ENCODE measurements around the gene TRPM8.

DNA sequence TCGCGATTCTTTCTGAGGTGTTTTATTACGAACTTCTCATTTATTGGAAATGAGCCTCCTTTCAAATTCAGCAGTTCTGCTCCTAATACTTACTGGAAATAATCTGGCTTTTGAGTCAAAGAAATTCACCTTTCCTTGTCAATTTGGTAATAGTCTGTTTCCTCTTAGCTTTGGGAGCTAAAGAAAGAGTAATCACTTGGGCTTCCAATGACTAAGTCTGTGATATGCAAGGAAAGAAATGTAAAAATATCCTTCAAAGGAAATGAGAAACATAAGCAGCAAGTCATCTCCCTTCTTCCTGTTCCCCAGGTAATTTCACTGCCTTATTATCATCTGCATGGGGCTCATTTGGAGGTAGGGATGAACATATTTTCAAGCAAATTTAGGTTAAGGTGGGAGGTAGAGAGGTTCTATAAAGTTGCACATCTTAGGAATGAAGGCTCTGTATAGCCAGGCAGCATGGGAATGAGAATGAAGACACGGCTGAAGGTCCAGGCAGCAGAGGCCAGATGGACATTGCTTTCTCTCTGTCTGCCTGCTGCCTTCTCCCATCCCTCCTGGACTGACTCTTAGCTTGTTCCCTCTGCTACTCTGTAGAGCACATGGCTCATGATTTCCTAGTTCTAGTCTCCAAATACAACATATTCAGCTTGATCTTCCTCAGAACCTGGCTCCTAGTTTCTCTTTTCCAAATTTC is 134.3 kb downstream of the TRPM8 start:
- TF ChIP-seq, protein P1, sequence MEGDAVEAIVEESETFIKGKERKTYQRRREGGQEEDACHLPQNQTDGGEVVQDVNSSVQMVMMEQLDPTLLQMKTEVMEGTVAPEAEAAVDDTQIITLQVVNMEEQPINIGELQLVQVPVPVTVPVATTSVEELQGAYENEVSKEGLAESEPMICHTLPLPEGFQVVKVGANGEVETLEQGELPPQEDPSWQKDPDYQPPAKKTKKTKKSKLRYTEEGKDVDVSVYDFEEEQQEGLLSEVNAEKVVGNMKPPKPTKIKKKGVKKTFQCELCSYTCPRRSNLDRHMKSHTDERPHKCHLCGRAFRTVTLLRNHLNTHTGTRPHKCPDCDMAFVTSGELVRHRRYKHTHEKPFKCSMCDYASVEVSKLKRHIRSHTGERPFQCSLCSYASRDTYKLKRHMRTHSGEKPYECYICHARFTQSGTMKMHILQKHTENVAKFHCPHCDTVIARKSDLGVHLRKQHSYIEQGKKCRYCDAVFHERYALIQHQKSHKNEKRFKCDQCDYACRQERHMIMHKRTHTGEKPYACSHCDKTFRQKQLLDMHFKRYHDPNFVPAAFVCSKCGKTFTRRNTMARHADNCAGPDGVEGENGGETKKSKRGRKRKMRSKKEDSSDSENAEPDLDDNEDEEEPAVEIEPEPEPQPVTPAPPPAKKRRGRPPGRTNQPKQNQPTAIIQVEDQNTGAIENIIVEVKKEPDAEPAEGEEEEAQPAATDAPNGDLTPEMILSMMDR (IDR thresholded peaks at IDR 0.05; ENCODE audit: control extremely low read depth in 1 of 3, insufficient read depth in 1 of 3, low read depth in 1 of 3, low read length in 3 of 3), result no peak
- TF ChIP-seq KDM5A (IDR thresholded peaks at IDR 0.05; ENCODE audit: low read length), result no peak
- no peak for TF ChIP-seq TAF1 (IDR thresholded peaks at IDR 0.05; ENCODE audit: low read depth, low read length)
- TF ChIP-seq EZH2 (IDR thresholded peaks at IDR 0.05; ENCODE audit: low read depth, low read length, severe bottlenecking), result no peak
- TF ChIP-seq RFX5 (IDR thresholded peaks at IDR 0.05; ENCODE audit: borderline replicate concordance, low read depth, low read length), result no peak
- no peak for TF ChIP-seq EGR1 (IDR thresholded peaks at IDR 0.05; ENCODE audit: borderline replicate concordance, low read depth, low read length)
- TF ChIP-seq JUN (IDR thresholded peaks at IDR 0.05; ENCODE audit: low read depth, low read length), result no peak
- TF ChIP-seq POLR2AphosphoS5 (IDR thresholded peaks at IDR 0.05; ENCODE audit: low read depth, low read length), result no peak
- TF ChIP-seq YY1 (IDR thresholded peaks at IDR 0.05; ENCODE audit: low read depth, low read length), result no peak
- no peak for TF ChIP-seq SIN3A (conservative IDR thresholded peaks at IDR 0.05 in 1 of 2, IDR thresholded peaks at IDR 0.05 in 1 of 2; ENCODE audit: low read depth in 1 of 2, low read length in 2 of 2)
- no peak for TF ChIP-seq MAX (IDR thresholded peaks at IDR 0.05)
- no peak for TF ChIP-seq CEBPB (IDR thresholded peaks at IDR 0.05; ENCODE audit: low read depth, low read length)
- TF ChIP-seq RAD21 (IDR thresholded peaks at IDR 0.05 in 1 of 2, conservative IDR thresholded peaks at IDR 0.05 in 1 of 2; ENCODE audit: low read depth in 2 of 2, low read length in 2 of 2), result no peak
